ENCODE data around the gene NEU2.
"Not testable (repeated sequence)": the region's sequence is repeated elsewhere in the genome, so short reads cannot be mapped to it uniquely, and the experiment has no call there.

The NEU2 gene

DNA sequence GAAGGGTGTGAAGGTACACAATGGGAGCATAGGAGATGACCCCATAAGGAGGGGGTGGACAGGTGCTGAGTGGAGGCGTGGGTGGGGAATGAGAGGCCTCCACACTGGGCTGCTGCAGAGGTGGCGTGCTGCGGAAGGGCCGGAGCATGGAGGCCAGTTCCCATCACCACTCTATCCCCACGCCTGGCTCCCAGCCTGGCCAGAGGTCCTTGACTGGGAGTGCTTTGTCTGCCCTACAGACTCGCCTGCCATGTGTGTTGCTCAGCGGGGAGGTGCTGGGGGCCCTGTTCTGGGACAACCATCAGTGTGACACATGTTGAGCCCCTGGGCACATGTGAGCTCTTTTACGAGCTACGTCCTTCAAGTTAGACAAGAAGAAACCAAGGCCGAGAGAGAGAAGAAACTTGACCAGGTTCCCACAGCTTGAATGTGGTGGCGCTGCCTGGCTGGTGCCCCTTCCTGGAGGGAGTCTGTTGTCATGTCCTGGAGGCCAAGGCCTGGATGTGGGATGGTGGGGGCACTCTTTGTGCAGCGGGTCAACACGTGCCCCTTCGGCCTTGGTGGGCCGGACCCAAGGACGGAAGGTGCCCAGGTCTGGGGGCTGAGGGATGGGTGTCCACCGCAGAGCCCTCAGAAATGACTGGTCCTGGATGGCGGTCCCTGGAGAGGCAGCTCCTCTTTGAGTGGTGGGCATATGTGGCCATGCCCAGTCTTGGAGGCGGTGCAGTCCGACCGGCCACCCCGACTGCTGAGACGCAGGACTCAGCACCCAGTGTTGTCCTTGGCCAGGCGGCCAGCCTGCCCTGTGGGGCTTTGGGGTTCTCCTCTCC is 26.5 kb downstream of the NEU2 start:
- no peak for DNase-seq

DNA sequence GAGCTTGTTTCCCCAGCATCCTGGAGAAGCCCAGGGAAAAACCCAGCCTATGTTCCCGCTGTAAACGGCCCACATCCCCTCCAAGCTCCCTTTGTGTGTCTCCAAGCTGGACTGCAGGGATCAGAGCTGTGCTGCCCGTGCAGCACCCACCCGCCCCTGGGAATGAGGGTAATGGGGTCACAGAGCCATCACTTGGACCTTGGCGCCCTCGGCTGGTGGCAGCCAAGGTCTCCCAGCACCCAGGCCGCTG is 27.0 kb downstream of the NEU2 start:
- DNase-seq: no peak

DNA sequence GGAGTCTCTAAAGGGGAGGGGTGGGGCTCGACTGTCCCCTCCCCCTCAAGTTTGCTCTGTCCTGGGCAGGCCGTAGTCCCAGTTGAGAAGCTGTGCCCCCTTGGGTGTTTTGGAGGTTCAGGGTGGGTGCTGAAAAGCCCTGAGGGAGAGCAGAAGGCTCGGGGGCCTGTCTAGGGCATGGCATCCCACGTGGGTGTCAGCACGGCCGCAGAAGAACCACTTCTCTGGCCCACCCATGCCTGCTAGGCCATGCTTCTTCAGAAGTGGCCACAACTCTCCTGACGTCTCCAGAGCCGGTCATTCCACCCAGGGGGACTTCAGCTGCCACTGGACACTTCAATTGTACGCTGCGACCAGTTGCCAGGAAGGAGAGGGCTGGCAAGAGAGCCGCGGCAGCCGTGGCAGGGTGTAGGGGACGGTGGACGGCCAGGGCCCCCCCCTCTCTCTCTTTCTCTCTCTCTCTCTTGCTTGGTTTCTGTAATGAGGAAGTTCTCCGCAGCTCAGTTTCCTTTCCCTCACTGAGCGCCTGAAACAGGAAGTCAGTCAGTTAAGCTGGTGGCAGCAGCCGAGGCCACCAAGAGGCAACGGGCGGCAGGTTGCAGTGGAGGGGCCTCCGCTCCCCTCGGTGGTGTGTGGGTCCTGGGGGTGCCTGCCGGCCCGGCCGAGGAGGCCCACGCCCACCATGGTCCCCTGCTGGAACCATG is 27.5 kb downstream of the NEU2 start, which contains the start of gene INPP5D:
TSS of gene INPP5D (plus strand) at position 546 of the 704 bp plus-strand sequence. CDS start at position 683, 137 bp downstream.
- DNase-seq: no peak

DNA sequence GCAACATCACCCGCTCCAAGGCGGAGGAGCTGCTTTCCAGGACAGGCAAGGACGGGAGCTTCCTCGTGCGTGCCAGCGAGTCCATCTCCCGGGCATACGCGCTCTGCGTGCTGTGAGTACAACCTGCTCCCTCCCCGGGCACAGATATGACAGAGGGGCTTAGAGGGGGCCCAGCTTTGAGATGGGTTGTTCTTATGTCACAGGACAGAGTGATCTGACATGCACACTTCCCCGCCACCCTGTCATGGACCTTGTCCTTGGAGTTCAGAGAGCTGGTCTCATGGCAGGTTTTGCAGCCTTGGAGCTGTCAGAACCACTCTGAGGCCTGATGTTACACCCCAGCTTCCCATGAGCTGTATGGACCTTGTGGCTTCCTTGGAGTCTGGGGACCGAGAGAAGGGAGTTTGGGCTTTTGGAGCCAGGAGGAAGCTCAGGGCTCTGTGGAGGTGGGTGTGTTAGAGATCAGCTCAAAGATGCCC is 28.1 kb downstream of the NEU2 start:
- no peak for DNase-seq

DNA sequence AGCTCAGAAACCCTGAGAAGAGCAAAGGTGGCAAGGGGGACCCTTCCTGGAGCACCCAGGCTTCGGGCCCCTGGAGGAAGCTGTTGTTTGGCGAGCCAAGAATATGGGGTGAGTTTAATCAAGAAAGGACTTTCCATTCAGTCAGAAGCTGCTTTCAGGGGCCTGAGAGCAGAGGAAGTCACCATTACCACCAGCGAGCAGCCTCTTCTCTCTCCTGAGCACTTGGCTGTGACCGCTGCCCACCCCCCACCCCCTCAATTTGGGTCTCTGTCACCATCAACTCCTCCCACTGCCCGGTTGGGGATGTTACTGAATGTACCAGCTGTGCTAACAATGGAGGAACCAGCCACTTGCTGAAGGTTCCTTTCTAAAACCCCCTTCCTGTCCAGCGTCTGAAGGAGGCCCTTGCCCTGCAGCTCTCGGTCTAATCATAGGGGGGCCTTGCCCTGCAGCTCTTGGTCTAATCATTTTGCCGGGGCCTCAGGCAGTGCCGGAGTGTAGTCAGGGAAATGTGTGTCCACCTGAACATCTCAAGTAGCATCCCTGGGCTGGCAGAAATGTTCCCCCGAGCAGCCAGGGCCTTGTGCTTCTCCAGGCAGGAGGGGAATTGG is 28.6 kb downstream of the NEU2 start:
- DNase-seq: no peak

DNA sequence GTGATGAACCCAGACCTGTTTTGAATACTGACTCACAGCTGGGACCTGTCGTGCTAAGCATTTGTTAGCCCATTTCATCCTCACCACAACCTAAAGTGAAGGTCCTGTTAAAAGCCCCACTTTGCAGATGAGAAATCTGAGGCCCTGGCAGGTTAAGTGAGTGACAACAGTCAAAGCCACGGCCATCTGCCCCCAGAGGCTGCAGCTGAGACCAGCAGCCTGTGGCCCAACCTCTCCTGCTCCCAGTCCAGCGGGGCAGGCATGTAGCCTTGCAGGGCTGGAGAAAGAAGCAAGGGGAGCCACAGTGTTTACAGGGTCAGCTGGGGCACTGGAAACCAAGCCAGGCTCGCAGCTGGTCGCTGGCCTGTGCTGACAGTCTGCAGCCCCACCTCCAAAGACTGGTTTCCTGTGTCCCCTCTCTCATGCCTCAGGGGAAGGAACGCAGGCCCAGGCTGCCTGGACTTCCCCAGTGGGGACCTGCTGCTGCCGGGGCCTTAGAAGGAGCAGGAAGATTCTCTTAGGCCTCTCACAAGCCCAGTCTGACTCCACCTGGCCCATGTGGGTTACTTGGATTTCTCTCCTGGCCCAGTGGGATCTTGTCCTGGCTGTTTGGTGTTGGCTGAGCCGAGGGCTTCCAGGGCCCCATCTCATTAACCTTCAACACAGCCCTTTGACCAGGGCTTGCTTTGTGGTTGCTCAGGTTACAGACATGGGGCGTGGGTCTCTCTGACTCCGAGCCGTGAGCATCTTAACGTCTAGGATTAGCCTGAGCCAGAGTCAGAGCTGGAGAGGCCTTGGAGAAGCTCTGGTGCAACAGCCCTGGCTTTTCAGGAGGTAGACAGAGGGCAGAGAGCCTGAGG is 29.3 kb downstream of the NEU2 start:
- no peak for DNase-seq

DNA sequence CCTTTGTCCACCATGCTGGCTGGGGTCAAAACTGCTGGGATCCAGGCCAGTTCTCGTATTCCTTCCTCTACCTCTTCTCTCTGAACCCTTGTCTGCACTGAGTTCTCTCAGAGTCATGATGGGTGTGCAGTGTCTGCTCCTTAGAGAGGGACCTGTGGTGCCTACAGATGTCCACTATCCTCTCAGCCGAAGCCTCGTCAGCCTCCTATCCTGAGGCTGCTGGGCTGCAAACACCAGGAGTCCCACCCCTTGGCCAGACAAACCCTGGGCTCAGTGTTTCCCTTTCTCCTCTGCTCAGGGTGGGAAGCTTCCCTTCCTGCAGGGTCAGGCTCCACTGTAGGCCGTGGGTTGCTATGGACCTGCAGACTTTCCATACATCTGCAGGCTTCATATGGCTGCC is 30.0 kb downstream of the NEU2 start:
- no peak for DNase-seq

DNA sequence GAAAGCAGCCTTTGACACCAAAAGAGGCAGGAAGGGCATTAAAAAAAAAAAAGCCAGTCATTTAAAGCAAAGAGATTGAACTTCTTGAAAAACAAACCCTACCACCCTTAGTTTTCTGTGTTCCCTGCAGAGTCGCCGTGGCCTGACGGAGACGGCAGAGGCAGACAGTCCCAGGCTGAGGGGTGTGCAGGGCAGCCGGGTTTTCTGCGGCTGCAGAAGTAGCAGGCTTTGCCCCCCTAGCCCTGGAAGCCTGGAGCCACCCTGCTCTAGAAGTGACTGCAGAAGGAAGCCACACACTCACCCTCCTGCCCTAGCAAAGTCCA is 30.4 kb downstream of the NEU2 start:
- no peak for DNase-seq

DNA sequence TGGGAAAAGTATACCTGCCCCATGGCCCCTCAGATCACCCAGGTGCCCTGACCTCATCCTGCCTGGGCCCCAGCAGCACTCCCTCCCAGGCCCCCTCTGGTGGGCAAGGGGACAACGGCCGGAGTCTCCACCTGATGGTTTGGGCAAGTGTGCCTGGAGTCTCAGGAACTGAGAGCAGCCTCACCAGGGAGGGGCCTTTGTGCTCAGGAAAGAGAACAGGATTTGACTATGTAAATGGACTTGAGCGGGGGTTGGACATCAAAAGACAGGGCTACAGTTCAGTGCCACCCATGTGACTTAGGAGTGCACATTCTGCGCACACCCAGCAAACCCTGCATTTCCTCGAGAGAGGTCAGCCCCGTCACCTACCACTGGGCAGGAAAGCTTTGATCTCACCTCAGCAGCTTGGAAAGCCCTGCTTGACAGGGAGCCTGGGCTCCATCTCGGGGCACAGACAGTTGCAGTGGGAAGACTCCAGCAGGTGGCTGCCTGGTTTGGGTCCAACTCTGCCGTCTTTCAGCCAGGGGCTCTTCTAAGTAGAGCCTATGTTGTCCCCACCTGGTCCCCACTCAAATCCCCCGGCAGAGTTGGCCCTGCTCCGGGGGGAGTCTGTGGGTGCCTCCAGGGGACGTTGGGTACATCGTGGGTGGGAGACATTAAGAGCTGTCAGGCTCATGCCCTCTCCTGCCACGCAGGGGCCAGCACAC is 30.9 kb downstream of the NEU2 start:
- DNase-seq: no peak

DNA sequence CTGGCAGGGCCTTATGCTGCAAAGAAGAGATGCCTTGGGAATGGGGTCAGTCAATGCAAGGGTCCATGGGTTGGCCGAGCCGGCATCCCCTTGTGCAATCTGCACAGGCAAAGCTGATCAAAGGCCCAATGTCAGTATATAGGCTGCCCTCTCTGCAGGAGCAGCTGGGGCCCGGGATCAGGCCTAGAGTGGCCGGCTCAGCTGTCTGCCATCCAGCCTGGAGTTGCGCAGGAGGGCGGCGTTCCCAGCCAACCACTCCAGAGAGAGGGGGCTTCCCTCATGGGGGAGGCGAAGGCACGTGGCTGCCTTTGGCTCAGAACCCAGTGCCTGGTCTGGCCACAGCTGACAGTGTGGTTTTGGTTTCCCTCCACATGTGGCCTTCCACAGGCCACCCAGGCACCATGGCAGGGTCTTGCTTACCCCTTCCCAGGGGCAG is 31.5 kb downstream of the NEU2 start:
- no peak for DNase-seq

DNA sequence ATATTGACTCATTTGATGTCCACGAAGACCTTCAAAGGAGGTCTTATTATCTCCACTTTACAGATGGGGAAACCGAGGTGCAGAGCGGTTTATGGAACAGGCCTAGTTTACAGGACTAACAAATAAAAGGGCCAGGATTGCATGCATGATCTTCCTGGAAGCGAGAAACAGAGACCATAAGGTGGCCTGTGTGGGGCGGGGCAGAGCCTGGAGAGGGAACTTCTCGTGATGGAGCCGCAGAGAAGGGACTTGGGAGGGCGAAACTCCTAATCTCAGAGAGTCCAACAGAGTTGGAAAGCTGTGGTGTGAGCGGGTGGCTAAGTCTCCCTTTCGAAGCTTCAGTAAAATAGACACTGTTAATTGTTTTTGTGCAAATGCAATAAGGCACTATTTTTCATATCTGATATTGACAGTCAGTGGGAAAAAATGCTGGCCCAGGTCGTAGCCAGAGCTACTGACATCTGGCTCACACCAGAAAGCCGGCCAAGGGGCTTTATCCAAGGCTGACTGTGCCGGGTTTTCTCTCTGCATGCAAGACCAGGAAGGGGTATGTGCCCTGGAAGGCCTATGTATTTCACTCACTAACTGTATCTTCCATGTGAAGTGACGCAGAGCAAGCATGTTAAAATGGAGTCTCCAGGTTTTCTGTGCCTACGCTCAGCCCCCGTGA is 32.2 kb downstream of the NEU2 start:
- no peak for DNase-seq

DNA sequence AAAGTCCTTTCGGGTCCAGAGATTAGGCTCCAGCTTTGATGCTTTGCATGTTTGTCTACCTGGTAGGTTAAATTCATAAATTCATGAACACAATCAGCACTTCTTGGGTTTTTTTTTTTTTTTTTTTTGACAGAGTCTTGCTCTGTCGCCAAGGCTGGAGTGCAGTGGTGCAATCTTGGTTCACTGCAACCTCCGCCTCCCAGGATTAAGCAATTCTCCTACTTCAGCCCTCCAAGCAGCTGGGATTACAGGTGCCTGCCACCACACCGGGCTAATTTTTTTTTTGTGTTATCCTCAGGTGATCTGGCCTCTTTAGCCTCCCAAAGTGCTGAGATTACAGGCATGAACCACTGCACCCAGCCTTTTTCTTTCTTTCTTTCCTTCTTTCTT is 32.7 kb downstream of the NEU2 start:
- not testable (repeated sequence) for DNase-seq

DNA sequence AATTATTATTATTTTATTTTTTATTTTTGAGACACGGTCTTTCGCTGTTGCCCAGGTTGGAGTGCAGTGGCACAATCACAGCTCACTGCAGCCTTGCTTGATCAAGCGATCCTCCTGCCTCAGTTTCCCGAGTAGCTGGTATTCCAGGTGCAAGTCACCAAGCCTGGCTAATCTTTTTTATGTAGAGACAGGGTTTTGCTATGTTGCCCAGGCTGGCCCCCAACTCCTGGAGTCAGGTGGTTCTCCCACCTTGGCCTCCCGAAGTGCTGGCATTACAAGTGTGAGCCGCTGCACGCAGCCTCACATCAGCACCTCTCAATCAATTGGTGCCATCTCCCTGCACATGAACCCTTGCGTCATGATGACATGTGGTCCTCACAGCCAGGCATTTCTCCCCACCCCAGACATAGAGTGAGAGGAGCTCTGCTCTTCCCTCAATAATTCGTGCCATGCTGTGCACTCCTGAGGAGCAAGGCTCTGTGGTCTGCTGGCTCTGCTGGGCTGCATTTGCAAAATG is 33.5 kb downstream of the NEU2 start:
- DNase-seq: no peak

DNA sequence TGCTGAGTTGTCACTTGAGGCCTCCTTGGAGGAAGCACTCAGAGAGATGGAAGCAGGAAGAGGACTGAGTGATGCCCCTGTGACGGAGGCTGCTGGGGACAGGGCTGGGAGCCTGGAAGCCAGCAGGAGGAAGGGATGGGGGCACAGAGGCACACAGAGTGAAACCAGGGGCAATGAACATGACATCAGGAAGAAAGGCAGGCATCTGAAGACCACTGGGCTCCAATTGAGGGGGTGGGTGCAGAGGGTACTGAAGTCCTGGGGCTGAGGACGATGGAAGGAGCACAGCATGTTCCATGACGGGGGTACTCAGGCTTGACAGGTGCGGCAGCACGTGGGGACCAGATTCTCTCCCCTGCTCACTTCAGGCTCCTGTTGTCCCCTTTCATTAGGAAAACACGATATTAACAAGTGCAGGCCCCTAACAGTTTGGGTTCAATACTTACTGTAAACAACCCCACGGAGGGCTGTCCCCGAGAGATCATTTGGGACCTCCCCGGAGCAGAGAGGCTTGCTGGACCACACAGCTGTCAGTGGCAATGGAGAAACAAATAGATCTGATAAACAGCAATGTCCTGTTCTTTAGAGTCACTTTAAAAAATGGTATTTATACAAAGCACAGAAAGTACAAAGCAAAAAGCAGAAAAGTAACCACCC is 36.4 kb downstream of the NEU2 start:
- no peak for DNase-seq

DNA sequence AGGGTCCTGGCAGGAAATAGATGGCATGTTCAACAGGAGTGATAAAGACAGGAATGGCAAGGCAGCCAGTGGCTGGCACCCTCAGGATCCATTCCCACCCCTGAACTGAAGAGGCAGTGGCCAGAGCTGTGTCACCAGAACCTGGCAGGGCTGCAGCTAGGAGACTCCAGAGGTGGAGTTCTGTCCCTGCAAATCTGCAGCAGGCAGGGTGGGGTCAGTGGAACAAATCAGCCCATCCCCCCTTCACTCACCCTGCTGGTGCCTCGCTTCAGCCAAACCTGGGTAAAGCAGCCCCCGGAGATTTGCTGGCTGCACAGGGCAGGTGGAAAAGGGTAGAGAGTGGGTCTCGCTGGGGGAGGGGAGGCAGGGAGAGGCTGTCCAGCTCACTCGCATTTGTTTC is 40.4 kb downstream of the NEU2 start:
- no peak for DNase-seq

DNA sequence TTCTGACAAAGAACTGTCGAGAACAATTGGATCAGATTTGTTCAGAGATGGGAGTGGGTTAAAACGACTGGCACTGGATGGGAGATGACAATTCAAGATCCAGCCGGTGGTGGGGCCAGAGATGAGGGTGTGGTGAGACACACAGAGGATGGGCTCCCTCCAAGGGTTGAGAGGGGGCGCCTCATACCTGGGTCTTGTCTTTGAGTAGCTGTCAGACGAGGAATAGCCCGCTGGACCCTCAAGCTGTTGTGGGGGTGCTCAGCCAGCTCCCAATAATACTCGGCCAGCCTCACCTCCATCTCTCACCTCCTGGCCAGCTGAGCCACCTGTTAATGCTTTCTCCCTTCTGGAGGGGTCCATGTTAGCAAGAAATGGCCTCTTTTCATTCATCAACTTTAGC is 41.6 kb downstream of the NEU2 start:
- no peak for DNase-seq

DNA sequence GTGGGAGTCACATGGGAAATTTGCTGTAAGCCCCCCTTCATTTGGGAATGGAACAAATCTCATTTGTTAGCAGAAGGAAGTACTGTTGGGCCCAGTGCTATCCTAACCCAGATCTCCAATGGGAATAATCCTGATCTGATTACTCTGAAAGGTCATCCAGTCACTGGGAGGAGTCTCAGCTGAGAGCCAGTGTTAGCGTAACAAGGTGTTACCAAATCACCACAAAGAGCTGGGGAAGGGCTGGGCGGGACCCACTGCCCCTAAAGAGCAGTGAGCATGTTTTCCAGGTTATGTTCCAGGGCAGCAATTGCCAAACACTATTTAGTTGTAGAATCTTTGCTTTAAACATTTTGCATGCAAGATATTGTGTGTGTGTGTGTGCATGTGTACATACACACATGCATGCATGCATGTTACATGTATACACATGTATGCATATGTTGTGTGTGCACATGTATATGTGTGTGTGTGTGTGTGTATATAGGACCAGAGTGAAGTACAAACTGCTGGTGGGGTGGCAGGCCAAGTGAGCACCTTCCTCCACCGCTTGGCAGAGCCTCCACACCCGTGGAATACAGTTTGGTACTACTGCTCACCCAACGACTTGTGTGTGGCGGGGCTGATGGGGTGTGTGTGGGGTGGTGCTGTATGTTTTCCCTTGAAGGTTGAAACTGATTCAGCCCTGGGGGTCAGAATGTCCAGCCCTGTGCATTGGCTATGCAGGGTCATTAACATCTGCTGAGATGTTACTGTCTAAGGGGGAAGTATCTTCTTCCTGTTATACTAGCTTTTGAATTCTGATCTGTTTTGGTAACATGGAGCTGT is 42.9 kb downstream of the NEU2 start:
- DNase-seq: no peak

DNA sequence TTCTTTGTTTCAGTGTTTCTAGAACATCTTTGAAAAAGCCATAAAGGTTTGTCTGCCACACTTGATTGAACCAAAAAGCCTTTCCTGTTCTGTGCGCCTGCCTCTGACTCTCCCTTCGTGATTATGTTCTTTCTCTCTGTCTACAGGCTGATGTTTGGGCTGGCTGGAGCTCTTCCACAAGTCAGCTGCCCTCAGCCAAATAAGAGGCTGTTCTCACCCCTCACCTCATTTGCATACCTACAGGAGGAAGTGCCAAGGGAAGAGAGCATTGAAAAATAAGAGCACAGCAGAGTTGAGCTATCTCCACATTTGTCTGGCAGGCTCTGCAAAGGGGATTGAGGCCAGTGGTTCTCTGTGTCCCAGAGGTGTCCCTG is 43.5 kb downstream of the NEU2 start:
- no peak for DNase-seq

DNA sequence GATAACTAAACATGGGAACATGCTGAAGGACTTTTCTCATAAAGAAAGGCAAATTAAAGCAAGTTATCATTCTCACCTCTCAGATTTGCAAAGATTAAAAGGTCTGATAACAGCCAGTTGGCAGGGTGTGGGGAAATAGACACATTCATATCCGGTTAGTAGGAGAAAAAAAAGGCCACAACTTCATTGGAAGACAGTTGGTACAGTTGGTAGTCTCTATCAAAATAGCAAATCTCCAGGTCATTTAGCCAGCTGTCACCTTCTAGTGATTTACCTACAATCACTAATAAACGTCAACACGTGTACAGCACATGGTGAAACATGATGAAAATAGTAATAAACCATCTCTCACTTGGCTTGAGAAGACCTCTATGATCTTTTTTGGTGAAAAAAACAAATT is 44.3 kb downstream of the NEU2 start:
- no peak for DNase-seq

DNA sequence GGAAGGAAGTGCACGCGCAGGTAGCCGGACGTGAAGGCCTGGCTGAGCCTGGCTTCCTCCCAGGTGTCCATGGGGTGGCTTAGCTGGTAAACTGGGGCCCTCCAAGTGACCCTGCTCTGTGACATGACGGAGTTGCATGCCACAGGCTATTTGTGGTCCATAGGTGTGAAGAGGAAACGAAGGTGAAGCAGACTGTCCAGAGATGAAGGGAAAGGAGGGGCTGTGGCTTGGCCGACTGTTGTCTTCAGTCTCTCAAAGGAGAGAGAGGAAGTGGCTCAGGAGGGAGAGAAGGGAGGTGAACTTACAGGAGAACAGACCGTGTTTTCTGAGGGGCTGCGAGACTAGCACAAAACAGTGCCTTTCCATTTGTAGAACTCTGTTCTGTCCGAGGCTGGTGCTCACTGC is 47.0 kb downstream of the NEU2 start:
- DNase-seq: no peak
